ENCODE results near the gene PSMA2.

GRCh38 chr7:42880392-42880791 is 51.6 kb downstream of the PSMA2 start:
- TF ChIP-seq CTCF (IDR thresholded peaks at IDR 0.05), result no peak
- no peak for TF ChIP-seq POLR2AphosphoS5 (IDR thresholded peaks at IDR 0.05; ENCODE audit: insufficient read depth in 1 of 2, low read depth in 1 of 2)
- TF ChIP-seq POLR2A (IDR thresholded peaks at IDR 0.05), result no peak
